Head of caudate nucleus (tissue), 42 donors: Measurements from ENCODE around the gene CERS3.
"Not testable (repeated sequence)": the region's sequence is repeated elsewhere in the genome, so short reads cannot be mapped to it uniquely, and the experiment has no call there.

Experiments used
- DNase-seq, 42 donors: peaks; one replicate each; pipeline versions ENCODE4 v3.0.0 to v3.0.0-alpha.2; 2020 to 2021; ENCODE audit warnings: mixed read lengths in 7 of 42
- intact Hi-C: fragments of 100-400 bp; cut with DNase I; formaldehyde crosslinking; loops from one replicate; pipeline ENCODE4 v1.15.0; 2022

The CERS3 gene

DNA sequence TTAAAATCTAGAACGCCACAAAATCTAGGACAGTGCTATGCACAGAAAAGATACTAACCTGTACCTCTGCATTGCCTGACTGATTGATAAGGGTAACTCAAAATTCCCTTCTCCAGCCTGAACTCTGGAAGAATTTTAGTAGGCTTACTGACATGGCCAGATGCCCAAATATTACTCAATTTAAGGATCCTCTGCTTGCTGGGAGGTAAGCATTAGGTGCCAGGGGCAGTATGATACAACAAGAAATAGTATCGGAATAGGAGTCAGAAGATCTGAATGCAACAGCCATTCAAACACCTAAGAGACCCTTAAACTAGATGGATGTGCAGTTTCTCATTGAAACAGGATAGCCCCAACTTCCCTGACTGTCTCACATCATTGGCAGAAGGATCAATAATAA lies 45.4 kb downstream of the CERS3 start:
- intact Hi-C loops, result no loop called here

DNA sequence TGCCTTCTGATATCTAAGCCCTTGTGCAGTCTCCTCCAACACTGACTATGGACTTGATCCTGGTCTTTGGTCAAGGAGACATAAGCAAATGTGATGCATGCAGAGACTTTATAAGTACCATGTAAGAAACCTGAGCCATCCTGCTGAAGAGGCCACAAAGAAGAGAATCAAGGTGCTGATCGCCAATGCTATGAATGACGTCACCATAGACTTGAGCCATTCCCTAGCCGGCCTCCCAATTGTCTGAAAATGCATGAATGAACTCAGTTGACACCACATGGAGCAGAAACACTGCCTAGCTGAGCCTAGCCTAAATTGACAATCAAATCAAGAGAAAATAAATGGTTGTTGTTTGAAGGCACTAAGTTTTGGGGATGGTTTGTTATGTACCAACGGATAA lies 51.9 kb downstream of the CERS3 start:
- intact Hi-C loops, result no loop called here
- no peak for DNase-seq

More for the DNA sequence above, 45.4 kb downstream of the CERS3 start:
- DNase-seq, result no peak

DNA sequence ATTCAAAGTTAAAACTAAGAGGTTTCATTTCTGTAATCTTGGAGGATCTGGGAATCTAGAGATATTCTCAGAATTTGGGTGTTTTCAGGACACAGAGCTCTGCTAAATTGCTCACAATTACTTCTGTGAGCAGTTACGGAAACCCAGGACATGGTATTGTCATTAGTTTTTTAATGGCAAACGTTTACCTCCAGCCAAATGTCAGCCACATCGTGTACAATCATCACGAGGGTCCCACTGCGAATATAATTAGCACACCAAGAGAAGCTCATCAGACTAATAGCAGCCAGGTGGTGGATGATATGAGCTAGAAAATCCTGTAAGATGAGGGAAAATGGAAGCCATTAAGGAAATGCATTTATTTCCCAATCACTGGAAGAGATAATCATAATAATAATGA lies 56.0 kb downstream of the CERS3 start:
- no peak for DNase-seq
- intact Hi-C loops, result no loop called here

DNA sequence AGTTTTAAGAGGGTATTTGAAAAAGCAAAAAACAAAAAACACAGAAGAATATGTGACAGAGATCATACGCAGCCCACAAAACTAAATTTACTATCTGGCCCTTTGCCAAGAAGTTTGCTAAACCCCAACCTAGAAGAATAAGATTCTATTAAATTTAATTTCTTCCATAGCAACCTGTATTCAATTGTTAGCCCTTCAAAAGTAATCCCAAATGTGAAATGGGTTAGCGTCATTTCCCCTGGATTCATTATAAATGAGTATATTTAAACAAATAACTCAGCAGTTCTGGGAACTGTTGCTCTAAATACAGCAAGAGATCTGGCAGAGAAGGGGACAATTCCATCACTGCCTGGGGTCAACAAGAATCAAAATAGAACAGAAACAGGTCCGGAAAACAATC lies 56.8 kb downstream of the CERS3 start:
- intact Hi-C loops, result no loop called here
- DNase-seq, result no peak

DNA sequence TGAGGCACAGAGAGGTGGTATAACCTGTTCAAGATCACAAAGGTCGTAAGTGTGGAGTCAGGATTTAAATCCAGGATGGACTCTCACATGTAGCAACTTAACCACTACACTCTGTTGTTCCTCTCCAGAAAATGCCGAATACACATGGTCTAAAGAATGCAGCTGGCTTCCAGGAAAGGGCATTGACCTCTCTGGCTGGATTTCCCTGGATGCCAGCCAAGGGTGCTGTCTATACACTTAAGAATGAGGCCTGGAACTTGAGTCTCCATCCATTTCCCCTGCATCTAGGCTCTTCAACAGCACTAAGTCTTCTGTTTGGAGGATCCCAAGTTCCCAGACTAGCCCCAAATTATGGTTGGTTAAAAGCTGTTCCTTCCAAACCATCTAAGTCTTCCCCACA lies 60.5 kb downstream of the CERS3 start:
- intact Hi-C loops, result no loop called here
- DNase-seq, result peak in 1 of 42 donors; percentile 15

DNA sequence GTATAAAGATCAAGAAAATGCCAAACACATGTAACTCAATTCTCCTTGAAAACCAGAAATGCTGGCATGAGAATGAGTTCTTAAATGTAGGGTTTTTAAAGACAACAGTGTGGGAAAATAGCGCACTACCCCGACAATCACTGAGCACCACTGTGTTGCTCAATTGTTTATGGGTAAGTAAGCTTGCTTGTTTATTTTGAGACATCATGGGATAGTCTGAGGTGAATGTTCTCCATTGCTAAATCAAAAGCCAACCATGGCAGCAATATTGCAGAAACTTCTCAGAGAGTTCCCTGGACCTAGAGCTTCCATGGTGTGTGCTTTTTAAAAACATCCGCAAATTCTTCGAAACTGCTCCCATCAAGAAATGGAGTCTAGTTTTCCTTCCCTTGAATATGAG lies 62.7 kb downstream of the CERS3 start:
- intact Hi-C loops, result no loop called here
- no peak for DNase-seq

DNA sequence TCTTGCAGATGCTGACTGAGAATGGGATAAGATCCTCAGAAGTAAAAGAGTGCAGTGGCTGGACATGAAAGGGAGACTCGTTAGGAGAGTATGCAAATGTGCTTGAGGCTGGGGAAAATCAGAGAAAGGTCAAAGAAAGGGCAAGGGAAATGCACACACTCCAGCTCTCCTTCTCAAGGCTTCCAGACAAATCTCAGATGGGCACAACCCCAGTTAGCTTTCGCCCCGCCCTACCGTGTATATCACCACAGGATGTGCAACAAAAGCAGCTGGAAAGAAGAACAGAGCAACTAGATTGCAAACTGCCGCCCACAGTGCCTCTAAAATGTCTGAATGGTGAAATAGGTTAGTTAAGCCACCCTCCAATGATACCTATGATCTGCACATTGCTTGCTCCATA lies 63.9 kb downstream of the CERS3 start:
- DNase-seq, result no peak
- intact Hi-C loops, result no loop called here

DNA sequence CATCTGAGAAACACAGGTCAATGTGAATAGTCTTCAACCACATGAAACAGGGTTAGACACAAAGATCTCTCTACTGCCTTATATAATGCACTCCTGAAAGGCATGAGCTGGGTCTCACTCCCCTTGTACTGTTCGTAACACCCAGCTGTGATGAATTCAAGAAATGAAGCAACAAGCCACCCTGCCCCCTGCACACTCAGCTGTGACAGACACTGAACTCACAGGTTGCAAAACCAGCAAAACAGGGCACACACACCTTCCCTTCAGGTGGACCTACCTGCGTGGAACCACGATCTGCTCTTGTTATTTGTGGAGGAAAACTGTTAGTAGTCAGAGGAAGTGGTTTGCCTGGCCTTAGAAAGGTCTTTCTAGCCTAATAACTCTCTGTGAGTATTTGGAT lies 64.5 kb downstream of the CERS3 start:
- intact Hi-C loops, result no loop called here
- no peak for DNase-seq

DNA sequence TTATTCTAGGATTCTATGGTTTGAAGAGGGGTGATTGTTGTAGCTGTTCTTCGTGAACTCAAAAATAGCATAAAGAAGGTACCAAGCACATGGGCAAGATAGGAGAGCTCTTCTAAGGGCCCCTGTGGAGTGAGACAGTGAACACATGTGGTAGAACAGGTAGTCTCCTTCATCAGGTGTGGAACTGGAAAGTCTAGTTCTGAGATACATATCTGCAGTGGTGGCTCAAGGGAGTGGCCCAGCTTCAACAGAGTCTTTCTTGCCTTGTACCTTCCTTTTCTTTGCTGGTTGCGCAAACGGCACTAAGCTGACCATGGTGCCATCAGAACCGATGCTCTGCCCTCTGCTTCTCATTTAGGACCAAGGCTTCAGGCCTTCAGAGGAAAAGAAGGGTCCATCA lies 65.2 kb downstream of the CERS3 start:
- intact Hi-C loops, result no loop called here
- no peak for DNase-seq

DNA sequence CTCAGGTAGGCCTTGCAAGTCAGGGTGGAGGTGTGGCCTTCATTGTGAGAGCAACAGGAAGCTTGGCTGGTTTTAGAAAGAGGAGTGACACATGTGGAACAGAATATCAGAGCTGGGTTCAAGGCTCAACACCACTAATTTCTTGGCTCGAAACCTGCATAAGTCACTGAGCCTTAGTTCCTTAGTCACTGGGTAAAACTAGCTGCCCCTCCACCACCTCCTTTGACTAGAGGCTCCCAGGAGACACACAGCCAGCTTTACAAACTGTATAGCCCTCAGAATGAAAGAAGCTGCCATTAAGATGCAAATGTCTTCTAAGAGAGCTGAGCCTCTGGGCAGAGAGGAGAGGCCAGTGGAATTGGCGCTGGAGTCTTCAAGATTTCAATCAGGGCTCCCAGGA lies 67.7 kb downstream of the CERS3 start:
- intact Hi-C loops, result no loop called here
- no peak for DNase-seq

DNA sequence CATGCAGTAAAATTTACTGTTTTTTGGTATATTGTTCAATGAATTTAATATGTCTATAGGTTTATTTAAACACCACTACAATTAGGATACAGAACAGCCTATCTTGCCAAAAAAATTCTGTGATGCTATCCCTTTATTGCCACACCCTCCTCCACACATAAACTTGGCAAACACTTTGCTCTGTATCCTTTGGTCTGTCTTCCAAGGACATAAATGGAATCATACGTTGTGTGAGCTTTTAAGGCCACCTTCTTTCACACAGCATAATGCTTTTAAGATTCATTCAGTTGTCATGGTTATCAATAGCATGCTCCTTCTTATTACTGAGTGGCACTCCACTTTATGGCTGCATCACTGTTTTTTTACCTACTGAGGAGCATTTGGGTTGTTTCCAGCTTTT lies 71.5 kb downstream of the CERS3 start:
- intact Hi-C loops, result no loop called here
- no peak for DNase-seq

DNA sequence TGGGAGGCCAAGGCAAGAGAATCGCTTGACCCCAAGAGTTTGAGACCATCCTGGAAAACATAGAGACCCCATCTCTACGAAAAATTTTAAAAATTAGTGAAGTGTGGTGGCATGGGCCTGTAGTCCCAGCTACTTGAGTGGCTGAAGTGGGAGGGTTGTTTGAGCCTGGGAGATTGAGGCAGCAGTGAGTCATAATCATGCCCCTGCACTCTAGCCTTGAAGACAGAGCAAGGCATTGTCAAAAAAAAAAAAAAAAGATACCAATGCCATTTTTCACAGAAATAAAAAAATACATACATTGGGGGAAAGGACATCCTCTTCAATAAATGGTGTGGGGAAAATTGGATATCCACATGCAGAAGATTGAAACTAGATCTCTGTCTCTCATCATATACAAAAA lies 74.6 kb downstream of the CERS3 start:
- DNase-seq, result no peak
- intact Hi-C loops, result no loop called here

DNA sequence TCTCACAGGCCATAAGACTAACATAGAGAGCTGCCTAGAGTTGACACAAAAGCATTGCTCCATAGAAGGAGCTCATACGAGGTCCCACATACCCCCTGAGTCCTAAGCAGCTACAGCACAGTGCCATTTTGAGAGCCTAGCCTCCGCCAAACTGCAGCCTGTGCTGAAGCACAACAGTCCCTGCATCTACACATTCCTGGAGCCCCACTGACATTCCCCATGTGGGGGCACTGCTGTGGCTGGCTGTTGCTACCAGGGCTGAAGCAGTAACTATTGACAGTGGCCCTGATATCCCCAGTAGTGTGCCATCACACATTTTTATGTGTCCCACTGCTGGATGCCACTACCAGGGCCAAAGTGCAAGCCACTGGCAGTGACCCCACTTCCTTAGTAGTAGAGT lies 80.3 kb downstream of the CERS3 start:
- intact Hi-C loops, result no loop called here
- DNase-seq, result no peak

DNA sequence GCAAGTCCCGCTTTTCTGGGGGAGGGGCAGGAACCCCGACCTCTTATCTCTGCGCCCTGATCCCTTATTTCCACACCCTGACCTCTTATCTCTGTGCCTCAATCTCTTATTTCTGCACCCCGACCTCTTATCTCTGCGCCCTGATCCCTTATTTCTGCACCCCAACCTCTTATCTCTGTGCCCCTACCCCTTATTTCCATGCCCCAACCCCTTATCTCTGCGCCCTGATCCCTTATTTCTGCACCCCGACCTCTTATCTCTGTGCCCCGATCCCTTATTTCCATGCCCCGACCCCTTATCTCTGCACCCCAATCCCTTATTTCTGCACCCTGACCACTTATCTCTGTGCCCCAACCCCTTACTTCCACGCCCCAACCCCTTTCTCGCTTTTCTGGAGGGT lies 87.7 kb downstream of the CERS3 start:
- DNase-seq, intact Hi-C loops: not testable (repeated sequence)

DNA sequence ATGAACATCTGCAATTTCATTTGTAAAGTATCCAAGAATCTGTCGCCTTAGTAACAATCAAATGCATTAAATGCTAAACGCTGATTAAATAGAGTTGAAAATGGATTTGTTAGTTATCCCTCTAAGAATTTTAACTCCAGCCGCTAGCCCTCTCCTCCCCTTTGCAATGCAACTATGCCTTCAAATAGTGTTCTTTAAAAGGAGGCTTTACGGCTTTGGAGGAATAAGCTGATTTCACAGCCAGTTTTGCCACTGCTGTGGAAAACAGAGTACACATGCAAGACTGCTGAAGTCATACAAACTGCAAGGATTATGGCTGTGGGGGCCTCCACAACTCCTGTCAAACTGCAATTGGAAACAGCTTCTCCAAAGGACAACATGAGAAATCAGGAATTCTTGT lies 89.2 kb downstream of the CERS3 start:
- DNase-seq, result no peak
- intact Hi-C loops, result no loop called here

DNA sequence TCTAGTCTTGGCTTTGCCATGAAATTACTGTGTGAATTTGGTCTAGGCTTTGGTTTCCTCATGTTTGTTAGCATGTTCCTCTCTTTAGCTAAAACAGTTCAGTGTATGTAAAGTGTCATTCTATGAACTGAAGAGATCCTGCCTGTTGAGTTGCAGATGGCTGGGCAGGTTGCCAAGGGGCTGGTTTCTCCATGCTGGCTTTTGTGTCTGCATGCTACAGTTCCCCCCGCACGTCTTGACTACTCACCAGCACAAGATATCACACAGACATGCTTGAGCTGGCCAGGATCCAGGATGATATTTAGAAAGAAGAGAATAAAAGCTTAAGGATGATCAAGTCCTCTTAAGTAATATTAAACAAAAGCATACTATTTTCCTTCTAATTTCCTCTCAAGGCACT lies 90.2 kb downstream of the CERS3 start:
- peak; percentile 35 to 85 (median 71) for DNase-seq
- intact Hi-C loops, result no loop called here

DNA sequence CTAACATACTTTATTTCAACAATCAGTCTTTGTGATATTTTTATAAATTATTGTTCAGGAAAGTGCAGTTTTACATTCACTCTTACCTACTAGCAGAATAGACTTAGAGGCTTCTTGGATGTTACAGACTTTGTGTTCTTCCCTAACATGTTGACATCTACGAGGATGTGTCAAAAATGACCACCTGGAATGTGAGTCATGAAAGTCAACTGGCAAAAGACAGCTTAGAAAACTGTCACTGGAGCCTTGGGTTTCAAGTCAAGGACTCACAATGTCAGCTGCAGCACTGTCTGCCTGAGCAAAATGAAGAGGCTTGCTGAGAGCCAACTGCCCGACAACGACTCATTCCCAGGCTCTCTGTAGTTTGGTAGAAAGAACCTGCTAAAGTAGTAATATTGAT lies 91.5 kb downstream of the CERS3 start:
- intact Hi-C loops, result no loop called here

DNA sequence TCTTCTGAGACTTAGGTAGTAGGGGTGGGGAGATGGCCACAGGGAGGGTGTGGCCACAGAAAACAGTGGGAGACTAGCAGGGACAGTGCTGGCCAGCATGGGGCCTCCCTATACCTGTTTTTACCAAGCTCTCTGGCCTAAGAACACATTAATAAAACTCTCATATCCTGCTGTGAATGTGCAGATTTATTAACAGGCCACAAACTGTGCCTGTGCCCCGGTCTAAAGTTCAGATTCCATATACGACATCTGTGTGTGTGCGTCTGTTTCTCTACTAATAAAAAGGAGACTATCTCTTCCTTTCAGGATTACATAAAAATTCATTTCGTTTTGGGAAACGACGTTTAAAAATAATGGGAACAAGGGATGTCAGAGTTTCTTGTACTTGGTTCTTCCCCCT lies 94.2 kb downstream of the CERS3 start:
- DNase-seq, result no peak
- intact Hi-C loops, result no loop called here

More for the DNA sequence above, 91.5 kb downstream of the CERS3 start:
- no peak for DNase-seq

DNA sequence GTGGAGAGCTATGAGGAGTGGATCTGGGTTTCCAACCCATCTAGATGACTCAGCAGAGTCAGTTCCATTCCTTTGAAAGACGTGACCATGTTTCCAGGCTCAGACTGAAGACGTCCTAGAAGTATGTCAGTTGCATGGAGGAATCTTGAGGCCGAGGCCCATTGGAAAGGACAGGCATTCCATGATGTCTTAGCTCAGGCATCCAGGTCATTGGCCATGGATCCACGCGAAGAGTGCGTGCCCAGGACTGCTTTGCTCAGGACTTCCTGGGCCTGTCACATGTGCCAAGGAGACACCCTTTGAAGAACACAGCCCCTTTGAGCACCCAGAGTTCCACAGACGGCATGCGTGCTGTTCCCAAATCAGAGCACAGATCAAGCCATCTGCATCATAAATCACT lies 94.7 kb downstream of the CERS3 start:
- DNase-seq, result no peak
- intact Hi-C loops, result no loop called here

DNA sequence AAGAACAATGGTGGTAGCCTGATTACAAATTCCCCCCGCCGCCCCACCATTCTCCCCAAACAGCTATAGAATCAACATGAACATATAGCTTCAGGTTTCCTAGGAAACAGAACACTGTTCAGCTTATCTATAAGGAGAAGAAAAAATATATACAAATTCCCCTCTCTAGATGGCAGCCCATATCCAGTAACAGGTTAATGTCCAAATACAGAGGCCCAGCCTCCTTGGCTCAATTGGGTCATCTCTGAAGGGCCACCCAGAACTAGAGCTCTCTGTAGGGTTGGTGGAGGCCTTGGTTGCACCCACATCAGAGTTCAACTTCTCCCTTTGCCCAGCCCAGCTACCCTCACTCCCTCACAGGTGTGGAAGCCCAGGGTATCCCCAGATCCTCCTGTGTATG lies 95.4 kb downstream of the CERS3 start:
- no peak for DNase-seq
- intact Hi-C loops, result no loop called here

DNA sequence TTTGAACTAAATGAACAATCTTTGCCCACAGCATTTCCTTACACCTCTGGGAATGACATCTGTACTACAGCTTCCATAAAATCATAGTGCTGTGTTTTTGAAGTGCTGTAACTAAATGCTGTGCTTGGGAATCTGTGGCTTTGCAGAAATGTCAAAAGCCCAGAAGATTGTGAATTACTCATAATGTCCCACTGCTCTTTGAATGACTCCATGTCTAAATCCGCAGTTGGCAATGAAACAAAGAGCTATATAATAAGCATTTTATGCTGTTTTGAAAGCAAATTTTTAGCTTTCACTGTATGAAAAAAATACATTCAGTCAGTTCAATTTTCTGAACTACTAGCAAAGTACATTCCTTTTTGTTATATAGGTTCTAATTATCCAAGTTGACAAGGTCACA lies 98.3 kb downstream of the CERS3 start:
- intact Hi-C loops, result no loop called here
- no peak for DNase-seq

DNA sequence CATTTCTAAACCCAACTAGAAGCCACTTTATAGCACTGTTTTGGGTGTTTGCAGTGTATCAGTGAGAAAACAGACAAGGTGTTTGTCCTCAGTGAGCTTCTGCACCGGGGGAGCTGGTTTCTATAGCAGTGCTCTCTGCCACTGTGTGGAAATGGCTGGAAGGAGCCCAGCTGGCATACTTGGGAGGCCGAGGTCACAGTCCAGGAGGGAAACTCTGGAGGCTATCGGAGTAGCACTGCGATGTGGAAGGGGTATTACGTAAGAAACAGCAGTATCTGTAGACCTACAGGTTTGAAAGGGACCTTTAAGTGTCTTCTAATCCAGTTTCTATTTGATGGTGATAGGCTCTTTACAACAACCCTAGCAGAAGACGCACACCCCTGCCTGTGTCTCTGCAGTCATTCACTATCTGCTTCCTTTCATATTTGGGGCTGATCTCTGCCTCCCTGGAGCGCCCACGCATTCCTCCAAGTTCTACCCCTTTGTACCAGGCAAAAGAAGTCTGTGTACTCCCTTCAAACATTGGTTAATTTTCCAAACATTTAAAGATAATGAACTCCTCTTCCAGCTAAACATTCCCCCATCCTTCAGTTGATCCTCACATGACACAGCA lies 99.5 kb downstream of the CERS3 start:
- intact Hi-C loops, result no loop called here
- DNase-seq, result no peak
